Naive thymus-derived CD8-positive, alpha-beta T cell (primary cell): Measurements from ENCODE around the gene SAT1. TPM values are rescaled to one million over a fixed set of nuclear protein-coding genes. Genes with fewer than 3 reads are reported as not detected.

ENCODE experiments used
- ATAC-seq, 2 donors: fragments of 150-1000 bp; cut with Tn5 transposase in 1 of 2; sonication (Bioruptor Pico), chemical (Tn5 transposase) in 1 of 2; 1 replicate in 1 of 2; 2 replicates in 1 of 2; pipeline ENCODE4 v1.10.0; 2021; ENCODE audit warnings: mild to moderate bottlenecking in 2 of 2, moderate library complexity in 2 of 2
- POLR2A ChIA-PET: fragments of 350-600 bp; sonication (Branson Sonifier 250); formaldehyde crosslinking; loops from one replicate; lab custom pipeline; 2021; ENCODE audit warnings: antibody characterized with exemption; lab: Charles Lee
- DNase-seq, 10 donors: peaks; one replicate each; pipeline versions ENCODE4 v3.0.0 to v3.0.0-alpha.2; 2020 to 2022
- H3K27ac Mint-ChIP-seq, 10 donors: one replicate each; pipeline ENCODE4 v1.8.0; 2020 to 2022; ENCODE audit warnings: mild to moderate bottlenecking in 10 of 10, mixed read lengths in 10 of 10, moderate library complexity in 4 of 10, inconsistent platforms in 1 of 10
- H3K27me3 Mint-ChIP-seq, 5 donors: one replicate each; pipeline ENCODE4 v1.8.0; 2021 to 2022; ENCODE audit warnings: mixed read lengths in 5 of 5
- H3K36me3 Mint-ChIP-seq, 3 donors: one replicate each; pipeline ENCODE4 v1.8.0; 2020 to 2022; ENCODE audit warnings: mixed read lengths in 3 of 3, mild to moderate bottlenecking in 2 of 3, inconsistent platforms in 1 of 3
- H3K4me1 Mint-ChIP-seq, 4 donors: one replicate each; pipeline ENCODE4 v1.8.0; 2021 to 2022; ENCODE audit warnings: mixed read lengths in 4 of 4
- H3K4me3 Mint-ChIP-seq, 10 donors: one replicate each; pipeline ENCODE4 v1.8.0; 2020 to 2022; ENCODE audit warnings: mild to moderate bottlenecking in 10 of 10, mixed read lengths in 10 of 10, moderate library complexity in 6 of 10, inconsistent platforms in 1 of 10
- H3K9me3 Mint-ChIP-seq, 9 donors: one replicate each; pipeline ENCODE4 v1.8.0; 2020 to 2022; ENCODE audit warnings: mixed read lengths in 9 of 9, mild to moderate bottlenecking in 3 of 9, inconsistent platforms in 1 of 9, moderate library complexity in 1 of 9
- polyA plus RNA-seq, 3 donors: library from polyadenylated mRNA; unstranded; fragments of 300-500 nt; fragmentation: Illumina TruSeq; gene quantifications; one replicate each; pipeline ENCODE4 v1.2.3, GENCODE V29; 2021
- total RNA-seq, 8 experiments: library from RNA in 2 of 8; stranded (reverse) in 2 of 8; gene quantifications; one replicate each; pipeline ENCODE4 v1.2.3 and lab custom pipeline; 2021 to 2026

The SAT1 gene
- total and polyA plus RNA-seq, 5 experiments from 2014 or later: 50.1 to 121 (median 91.0) TPM

DNA sequence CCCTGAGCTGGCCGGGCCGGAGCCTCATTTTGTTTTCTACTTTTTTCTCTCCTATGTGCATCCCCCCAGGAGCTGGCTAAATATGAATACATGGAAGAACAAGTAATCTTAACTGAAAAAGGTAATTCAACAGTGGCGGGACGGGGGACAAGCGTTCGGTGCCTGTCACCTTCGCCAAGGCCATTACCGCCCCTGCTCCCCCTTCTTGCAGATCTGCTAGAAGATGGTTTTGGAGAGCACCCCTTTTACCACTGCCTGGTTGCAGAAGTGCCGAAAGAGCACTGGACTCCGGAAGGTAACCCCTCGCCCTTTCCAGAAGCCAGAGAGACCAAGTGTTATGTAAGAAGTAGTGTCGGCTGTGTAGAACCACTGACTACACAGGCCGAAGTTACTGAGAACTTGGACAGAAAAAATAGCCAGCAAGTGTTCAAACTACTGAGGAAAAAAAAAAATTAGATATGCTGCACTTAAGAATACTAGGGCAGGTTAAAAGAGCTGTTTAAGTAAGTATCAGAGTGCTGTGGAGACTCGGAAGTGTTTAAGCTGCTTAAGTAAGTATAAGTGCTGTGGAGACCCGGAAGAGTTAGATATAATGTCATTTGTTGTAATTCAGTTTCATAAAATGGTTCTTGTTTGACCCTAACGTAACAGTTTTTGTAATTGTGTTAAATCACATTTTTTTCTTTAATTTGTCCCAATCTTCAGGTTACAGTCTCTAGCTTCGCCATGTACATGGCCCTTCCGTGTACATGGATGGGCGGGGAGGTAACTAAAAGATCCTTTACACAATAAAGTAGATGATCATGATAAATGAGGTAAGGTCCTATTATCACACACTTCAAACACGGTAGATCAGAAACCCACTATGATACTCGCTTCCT, 856 bp downstream of the SAT1 start:
- Mint-ChIP-seq H3K27ac (peak overlapping the region; percentile 90 to 99 (median 98)), H3K36me3 (peaks cover 12 to 33% (median 14%) of the 10 kb centered on the region in 3 donors), H3K9me3 (peaks cover 0 to 7% (median 0%) of the 10 kb centered on the region in 9 donors), H3K27me3 (no peaks in the 10 kb centered on the region), H3K4me1 (peaks cover 13 to 45% (median 29%) of the 10 kb centered on the region in 4 donors), H3K4me3 (peak overlapping the region; percentile 90 to 98 (median 95))
- ATAC-seq: no peak
- POLR2A ChIA-PET: interaction anchor here (1.0 to 3.4 kb wide), 8 partner anchors 11 to 271 kb away, joined by 3 to 27 read pairs (median 14); partner anchors contain the start of genes ACOT9, APOO, CXorf58 and EIF2S3
- peak in 3 of 10 donors; percentile 25 to 27 (median 26) for DNase-seq

DNA sequence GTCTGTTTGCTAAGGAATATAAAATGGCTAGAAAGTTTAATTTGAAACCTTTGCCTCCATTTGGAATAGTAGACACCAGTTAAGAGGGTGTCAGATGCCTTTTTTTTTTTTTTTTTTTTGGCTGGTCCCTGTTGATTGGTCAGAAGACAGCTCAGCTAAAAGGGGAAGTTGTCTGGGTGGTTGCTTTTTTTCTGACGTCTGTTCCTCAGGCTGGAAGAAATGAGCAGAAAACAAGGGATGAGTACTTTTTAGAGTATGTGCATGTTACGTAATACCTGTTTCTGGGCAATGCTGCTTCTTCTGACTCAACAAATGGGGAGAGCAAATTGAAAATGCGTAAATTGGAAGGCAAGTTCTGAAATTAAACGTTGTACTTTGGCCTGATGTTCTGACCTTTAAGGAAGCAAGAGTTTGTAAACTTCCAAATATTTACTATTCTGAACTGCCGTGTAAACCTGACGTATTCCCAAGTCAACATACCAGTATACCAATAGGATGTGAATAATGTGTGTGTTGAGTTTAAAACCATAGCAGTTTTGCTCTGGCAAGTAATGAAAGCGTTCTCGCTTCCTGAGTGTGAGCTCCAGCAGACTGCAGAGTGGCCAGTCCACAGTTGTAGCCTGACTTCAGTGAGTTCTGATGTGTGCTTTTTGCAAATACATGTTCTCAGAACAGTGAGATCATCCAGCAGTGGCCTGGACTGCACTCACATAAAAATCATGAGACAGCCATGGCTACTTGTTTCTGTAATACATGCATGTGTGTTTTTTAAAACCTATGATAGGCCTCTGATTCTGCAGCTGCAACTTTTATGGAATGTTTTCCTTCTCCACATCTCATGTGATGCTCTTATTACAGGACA, 1.7 kb downstream of the SAT1 start:
- H3K27me3 Mint-ChIP-seq: no peaks in the 10 kb centered on the region
- peaks cover 13 to 45% (median 29%) of the 10 kb centered on the region in 4 donors for H3K4me1 Mint-ChIP-seq
- peaks cover 12 to 33% (median 14%) of the 10 kb centered on the region in 3 donors for H3K36me3 Mint-ChIP-seq
- H3K9me3 Mint-ChIP-seq: peaks cover 0 to 7% (median 0%) of the 10 kb centered on the region in 9 donors
- no peak for DNase-seq
- H3K27ac Mint-ChIP-seq: peak overlapping the region; percentile 90 to 99 (median 98)
- H3K4me3 Mint-ChIP-seq: peak overlapping the region; percentile 90 to 98 (median 95)
- POLR2A ChIA-PET: interaction anchor here (2.1 to 3.4 kb wide), 4 partner anchors 12 to 270 kb away, joined by 19 to 27 read pairs (median 20); partner anchors contain the start of genes ACOT9, APOO, CXorf58 and EIF2S3
- ATAC-seq: no peak

DNA sequence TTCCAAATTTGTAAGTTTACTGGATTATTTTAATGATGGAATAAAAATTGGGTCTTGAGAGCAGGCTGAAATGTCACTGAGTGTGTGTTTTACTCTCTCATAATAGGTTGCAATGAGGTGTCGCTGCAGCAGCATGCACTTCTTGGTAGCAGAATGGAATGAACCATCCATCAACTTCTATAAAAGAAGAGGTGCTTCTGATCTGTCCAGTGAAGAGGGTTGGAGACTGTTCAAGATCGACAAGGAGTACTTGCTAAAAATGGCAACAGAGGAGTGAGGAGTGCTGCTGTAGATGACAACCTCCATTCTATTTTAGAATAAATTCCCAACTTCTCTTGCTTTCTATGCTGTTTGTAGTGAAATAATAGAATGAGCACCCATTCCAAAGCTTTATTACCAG, 2.6 kb downstream of the SAT1 start:
- Mint-ChIP-seq H3K36me3 (peaks cover 12 to 33% (median 14%) of the 10 kb centered on the region in 3 donors), H3K27ac (peak overlapping the region in 5 of 10 donors; percentile 9 to 99 (median 80)), H3K27me3 (no peaks in the 10 kb centered on the region), H3K4me1 (peaks cover 13 to 45% (median 29%) of the 10 kb centered on the region in 4 donors), H3K9me3 (peaks cover 0 to 7% (median 0%) of the 10 kb centered on the region in 9 donors), H3K4me3 (peak overlapping the region in 9 of 10 donors; percentile 4 to 98 (median 94))
- ATAC-seq (no peak), DNase-seq (no peak)
- POLR2A ChIA-PET: no interaction called here

DNA sequence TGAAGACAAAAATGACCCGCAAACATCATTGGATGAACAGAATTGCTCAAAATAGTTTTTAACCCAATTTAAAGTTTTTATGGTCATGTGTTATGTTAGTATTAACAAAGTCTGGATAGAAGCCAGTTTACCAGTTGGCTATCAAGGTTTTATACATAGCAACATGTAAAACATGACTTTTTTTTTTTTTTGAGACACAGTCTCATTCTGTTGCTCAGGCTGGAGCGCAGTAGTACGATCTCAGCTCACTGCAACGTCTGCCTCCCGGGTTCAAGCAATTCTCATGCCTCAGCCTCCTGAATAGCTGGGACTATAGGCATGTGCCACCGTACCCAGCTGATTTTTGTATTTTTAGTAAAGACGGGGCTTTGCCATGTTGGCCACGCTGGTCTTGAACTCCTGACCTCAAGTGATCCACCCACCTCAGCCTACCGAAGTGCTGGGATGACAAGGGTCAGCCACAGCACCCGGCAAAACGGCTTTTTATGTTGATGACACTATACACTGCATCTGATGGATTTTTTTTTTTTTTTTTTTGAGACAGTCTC, 3.4 kb downstream of the SAT1 start:
- Mint-ChIP-seq H3K36me3 (peaks cover 12 to 33% (median 14%) of the 10 kb centered on the region in 3 donors), H3K27me3 (no peaks in the 10 kb centered on the region), H3K4me1 (peaks cover 13 to 41% (median 28%) of the 10 kb centered on the region in 4 donors), H3K4me3 (no peak overlapping the region), H3K9me3 (peaks cover 0 to 7% (median 0%) of the 10 kb centered on the region in 9 donors), H3K27ac (peak overlapping the region in 2 of 10 donors; percentile 41 to 85)
- POLR2A ChIA-PET: no interaction called here
- DNase-seq (no peak), ATAC-seq (no peak)

DNA sequence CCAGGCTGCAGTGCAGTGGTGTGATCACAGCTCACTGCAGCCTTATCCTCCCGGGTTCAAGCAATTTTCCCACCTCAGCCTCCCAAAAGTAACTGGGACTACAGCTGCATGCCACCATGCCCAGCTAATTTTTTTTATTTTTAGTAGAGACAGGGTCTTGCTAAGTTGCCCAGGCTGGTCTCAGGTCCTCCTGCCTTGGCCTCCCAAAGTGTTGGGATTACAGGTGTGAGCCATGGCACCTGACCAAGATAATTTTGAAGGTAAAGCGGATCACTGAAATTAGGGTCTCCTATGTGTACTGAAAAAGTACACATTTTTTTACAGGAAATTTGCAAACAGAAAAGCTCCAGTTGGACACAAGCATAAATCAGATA, 4.8 kb downstream of the SAT1 start:
- peaks cover 12 to 33% (median 14%) of the 10 kb centered on the region in 3 donors for H3K36me3 Mint-ChIP-seq
- H3K4me1 Mint-ChIP-seq: peaks cover 9 to 27% (median 20%) of the 10 kb centered on the region in 4 donors
- no peak for DNase-seq
- ATAC-seq: no peak
- H3K4me3 Mint-ChIP-seq: no peak overlapping the region
- no peaks in the 10 kb centered on the region for H3K27me3 Mint-ChIP-seq
- peak overlapping the region in 1 of 10 donors; percentile 56 for H3K27ac Mint-ChIP-seq
- POLR2A ChIA-PET: no interaction called here
- peaks cover 0 to 7% (median 0%) of the 10 kb centered on the region in 9 donors for H3K9me3 Mint-ChIP-seq

DNA sequence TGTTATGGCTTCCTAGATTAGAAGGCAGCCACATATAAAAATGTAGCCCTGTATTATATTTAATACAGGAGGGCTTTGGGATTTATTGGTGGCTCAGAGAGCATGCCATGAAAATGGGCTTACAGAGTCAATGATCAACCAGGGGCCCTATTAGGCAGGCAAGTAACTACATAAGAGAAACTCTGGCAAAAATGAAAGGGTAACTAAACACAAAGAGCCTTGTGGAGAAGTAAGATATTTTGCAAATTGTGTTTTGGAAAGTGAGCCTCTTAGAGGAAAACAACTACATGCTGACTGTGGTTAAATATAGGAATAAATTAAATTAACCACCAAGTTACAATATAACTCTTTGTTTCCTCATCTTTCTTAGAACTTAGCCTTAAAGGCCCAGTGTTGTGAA, 5.5 kb downstream of the SAT1 start:
- DNase-seq: no peak
- peaks cover 12 to 33% (median 14%) of the 10 kb centered on the region in 3 donors for H3K36me3 Mint-ChIP-seq
- peaks cover 8 to 24% (median 19%) of the 10 kb centered on the region in 4 donors for H3K4me1 Mint-ChIP-seq
- H3K4me3 Mint-ChIP-seq: no peak overlapping the region
- peaks cover 0 to 7% (median 0%) of the 10 kb centered on the region in 9 donors for H3K9me3 Mint-ChIP-seq
- POLR2A ChIA-PET: interaction anchor here (1.2 kb wide), 1 partner anchor 266 kb away, joined by 3 read pairs; no protein-coding TSS in a partner anchor
- ATAC-seq: no peak
- no peaks in the 10 kb centered on the region for H3K27me3 Mint-ChIP-seq
- peak overlapping the region in 3 of 10 donors; percentile 16 to 57 (median 56) for H3K27ac Mint-ChIP-seq

DNA sequence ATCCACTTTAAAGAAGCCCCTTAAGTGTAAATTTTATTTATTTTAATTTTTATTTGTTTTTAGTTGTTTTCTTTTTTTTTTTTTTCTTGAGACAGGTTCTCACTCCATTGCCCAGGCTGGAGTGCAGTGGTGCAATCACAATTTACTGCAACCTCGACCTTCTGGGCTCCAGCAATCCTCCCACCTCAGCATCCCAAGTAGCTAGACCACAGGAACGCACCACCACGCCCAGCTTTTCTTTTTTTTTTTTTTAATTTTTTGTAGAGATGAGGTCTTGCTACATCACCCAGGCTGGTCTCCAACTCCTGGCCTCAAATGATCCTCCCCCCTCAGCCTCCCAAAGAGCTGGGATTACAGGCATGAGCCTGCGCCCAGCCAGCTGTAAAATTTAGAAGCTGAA, 6.0 kb downstream of the SAT1 start:
- H3K4me1 Mint-ChIP-seq: peaks cover 5 to 22% (median 16%) of the 10 kb centered on the region in 4 donors
- POLR2A ChIA-PET: interaction anchor here (1.2 kb wide), 1 partner anchor 265 kb away, joined by 3 read pairs; no protein-coding TSS in a partner anchor
- peaks cover 9 to 29% (median 14%) of the 10 kb centered on the region in 3 donors for H3K36me3 Mint-ChIP-seq
- no peak for ATAC-seq
- H3K9me3 Mint-ChIP-seq: peaks cover 0 to 6% (median 0%) of the 10 kb centered on the region in 9 donors
- H3K4me3 Mint-ChIP-seq: no peak overlapping the region
- no peak for DNase-seq
- H3K27ac Mint-ChIP-seq: no peak overlapping the region
- H3K27me3 Mint-ChIP-seq: no peaks in the 10 kb centered on the region

DNA sequence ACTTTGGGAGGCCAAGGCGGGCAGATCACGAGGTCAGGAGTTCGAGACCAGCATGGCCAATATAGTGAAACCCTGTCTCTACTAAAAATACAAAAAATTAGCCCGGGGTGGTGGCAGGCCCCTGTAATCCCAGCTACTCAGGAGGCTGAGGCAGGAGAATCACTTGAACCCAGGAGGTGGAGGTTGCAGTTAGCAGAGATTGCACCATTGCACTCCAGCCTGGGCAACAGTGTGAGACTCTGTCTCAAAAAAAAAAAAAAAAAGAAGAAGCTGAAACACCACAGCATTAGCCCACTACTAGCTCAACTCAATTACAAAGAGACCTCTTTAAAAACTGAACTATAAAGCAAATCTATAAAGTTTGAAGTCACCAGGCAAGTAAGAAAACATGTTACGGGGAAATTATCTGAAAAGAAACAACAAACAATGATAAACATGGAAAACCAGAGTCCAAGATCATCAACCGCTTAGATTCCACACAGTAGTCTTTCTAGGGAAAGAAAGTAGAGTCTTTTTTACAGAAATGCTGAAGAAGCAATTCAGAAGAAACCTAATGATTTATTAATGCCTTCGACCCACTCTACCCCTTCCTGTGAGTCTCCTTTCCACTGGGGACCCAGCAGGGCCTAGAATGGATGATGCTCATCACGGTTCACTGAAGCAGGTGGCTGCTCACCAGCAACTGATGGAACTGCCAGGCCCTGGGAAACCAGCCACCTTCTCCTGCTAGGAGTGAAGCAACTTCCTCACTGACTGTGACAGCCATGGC, 6.6 kb downstream of the SAT1 start:
- ATAC-seq: no peak
- H3K9me3 Mint-ChIP-seq: peaks cover 0 to 2% (median 0%) of the 10 kb centered on the region in 9 donors
- POLR2A ChIA-PET: interaction anchor here (1.2 kb wide), 1 partner anchor 265 kb away, joined by 3 read pairs; no protein-coding TSS in a partner anchor
- H3K4me1 Mint-ChIP-seq: peaks cover 2 to 16% (median 12%) of the 10 kb centered on the region in 4 donors
- no peaks in the 10 kb centered on the region for H3K27me3 Mint-ChIP-seq
- H3K4me3 Mint-ChIP-seq: no peak overlapping the region
- H3K36me3 Mint-ChIP-seq: peaks cover 5 to 22% (median 11%) of the 10 kb centered on the region in 3 donors
- H3K27ac Mint-ChIP-seq: peak overlapping the region in 1 of 10 donors; percentile 57
- no peak for DNase-seq

DNA sequence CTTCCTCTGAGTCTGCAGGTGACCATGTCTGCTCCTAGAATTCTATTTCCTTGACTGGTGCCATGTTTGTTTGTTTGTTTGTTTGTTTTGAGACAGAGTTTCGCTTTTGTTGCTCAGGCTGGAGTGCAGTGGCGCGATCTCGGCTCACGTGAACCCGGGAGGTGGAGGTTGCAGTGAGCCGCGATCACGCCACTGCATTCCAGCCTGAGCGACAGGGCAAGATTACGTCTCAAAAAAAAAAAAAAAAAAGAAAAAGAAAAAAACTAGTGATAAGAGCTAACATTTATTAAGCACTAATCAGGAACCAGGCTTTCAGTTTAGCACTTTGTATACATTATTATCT, 7.2 kb downstream of the SAT1 start:
- Mint-ChIP-seq H3K27ac (no peak overlapping the region), H3K9me3 (peaks cover 0 to 2% (median 0%) of the 10 kb centered on the region in 9 donors), H3K36me3 (peaks cover 4 to 17% (median 10%) of the 10 kb centered on the region in 3 donors), H3K4me3 (no peak overlapping the region), H3K27me3 (no peaks in the 10 kb centered on the region), H3K4me1 (peaks cover 1 to 10% (median 8%) of the 10 kb centered on the region in 4 donors)
- DNase-seq (no peak), ATAC-seq (no peak)
- POLR2A ChIA-PET: no interaction called here

DNA sequence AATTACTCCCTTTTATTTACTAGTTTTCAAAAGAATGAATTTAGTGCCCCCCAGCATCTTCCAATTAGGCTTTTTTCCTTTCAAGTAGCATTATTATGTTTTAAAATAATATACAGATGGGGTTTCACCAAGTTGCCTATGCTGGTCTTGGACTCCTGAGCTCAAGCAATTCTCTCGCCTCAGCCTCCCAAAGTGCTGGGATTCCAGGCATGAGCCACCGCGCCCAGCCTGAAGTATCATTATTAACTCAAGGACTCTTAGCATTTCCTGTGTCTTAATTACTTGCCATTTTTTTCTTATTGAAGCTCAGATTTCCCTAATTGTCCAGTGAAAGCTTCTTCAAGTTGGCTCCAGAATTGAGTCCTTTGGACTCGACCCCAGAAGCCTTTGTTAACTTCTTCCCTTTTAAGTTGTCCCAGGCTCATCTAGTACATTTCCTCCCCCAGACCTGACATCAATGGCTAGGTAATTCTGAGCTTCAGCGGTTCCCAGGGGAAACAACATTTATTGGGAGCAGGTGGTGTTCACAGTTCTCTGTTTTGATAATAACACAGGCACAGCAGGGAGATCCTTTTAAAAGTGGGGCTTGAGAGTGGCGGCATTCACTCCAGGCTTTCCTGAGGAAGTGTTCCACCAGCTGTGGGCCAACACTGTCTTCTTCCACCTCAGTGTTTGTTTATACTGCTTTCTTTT, 10.0 kb downstream of the SAT1 start:
- Mint-ChIP-seq H3K9me3 (peaks cover 0 to 2% (median 0%) of the 10 kb centered on the region in 9 donors), H3K27ac (no peak overlapping the region), H3K27me3 (no peaks in the 10 kb centered on the region), H3K36me3 (no peaks in the 10 kb centered on the region), H3K4me1 (no peaks in the 10 kb centered on the region), H3K4me3 (no peak overlapping the region)
- POLR2A ChIA-PET: no interaction called here
- ATAC-seq: no peak
- DNase-seq: no peak

DNA sequence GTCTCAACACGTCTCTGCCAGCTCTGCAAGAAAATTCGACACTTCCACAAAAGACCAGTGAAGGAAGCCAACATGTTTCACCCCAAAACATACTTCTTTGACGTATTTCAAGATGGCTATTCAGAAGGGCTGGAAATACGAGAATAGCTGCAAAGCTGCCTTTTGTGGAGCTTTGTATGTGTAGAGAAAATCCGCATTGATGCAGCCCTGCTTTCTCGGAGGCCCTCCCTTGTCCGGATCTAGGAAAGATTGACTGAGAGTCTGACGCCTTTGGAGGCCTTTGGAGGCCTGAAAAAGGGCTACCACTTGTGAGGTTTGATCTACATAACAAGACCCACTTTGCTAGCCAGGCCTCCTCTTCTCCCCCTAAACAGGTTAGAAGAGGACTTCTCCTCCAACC, 12.2 kb downstream of the SAT1 start:
- no peaks in the 10 kb centered on the region for H3K36me3 Mint-ChIP-seq
- H3K4me3 Mint-ChIP-seq: no peak overlapping the region
- no peak for ATAC-seq
- no peaks in the 10 kb centered on the region for H3K9me3 Mint-ChIP-seq
- no peaks in the 10 kb centered on the region for H3K27me3 Mint-ChIP-seq
- no peak overlapping the region for H3K27ac Mint-ChIP-seq
- POLR2A ChIA-PET: no interaction called here
- H3K4me1 Mint-ChIP-seq: no peaks in the 10 kb centered on the region
- DNase-seq: no peak
